Measurements from ENCODE around the gene GABRP. TPM values are rescaled to one million over a fixed set of nuclear protein-coding genes. Genes with fewer than 3 reads are reported as not detected.
"Not testable (repeated sequence)": the region's sequence is repeated elsewhere in the genome, so short reads cannot be mapped to it uniquely, and the experiment has no call there.

GABRP gene
- polyA plus RNA-seq, 3 donors: not detected

DNA sequence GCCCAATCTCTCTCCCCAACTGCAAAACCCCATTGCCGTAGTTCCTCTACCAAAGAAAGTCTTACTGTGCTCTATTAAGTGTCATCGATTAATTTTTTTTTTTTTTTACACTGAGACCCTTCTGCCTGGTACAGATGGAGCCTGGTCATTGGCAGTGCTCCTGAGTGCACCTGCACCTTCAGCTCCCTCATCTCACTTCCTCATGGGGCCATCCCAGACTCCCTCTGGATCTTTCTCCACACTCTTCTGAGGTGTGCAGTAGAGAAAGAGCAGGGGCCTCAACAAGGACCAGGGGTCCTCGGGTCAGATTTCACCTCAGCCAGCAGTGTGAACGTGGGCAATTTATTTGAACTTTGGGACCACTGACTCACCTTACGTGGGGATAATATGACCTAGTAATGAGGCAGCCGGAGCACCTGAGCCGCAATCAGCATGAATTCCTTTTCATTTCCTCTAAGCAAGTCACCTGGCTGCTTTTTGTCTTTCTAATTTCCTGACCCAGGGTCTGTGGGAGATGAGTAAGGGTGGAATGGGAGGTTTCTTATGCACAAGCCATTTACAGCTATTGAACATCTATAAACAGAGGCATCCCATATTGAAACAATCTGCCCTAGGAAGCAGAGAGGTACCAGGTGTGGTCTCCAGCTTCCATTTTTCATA lies 22.3 kb upstream of the GABRP start:
- Histone ChIP-seq H4K20me1 (ENCODE audit: insufficient read depth, low read length) (no peaks in the 10 kb centered on the region), H3K9me3 (replicated peaks in 1 of 2; ENCODE audit: control insufficient read depth in 1 of 2, insufficient read depth in 1 of 2, low read length in 2 of 2) (no peaks in the 10 kb centered on the region), H3K27me3 (ENCODE audit: control insufficient read depth in 2 of 2, insufficient read depth in 2 of 2, low read length in 2 of 2) (no peaks in the 10 kb centered on the region), H3K4me2 (replicated peaks; ENCODE audit: extremely low read depth, low read length, poor library complexity, severe bottlenecking) (no peak overlapping the region), H3K4me3 (replicated peaks in 1 of 3; ENCODE audit: low read depth in 2 of 3, low read length in 3 of 3) (no peak overlapping the region), H3K27ac (ENCODE audit: low read depth in 1 of 2, low read length in 2 of 2) (no peak overlapping the region), H3K9ac (ENCODE audit: insufficient read depth, low read length, poor library complexity, severe bottlenecking) (no peak overlapping the region), H3K36me3 (replicated peaks in 1 of 2; ENCODE audit: control insufficient read depth in 1 of 2, insufficient read depth in 2 of 2, low read length in 2 of 2) (no peaks in the 10 kb centered on the region), H2AFZ (ENCODE audit: insufficient read depth, low read depth, low read length, poor library complexity, severe bottlenecking) (no peak overlapping the region), H3K79me2 (ENCODE audit: insufficient read depth, low read length) (no peaks in the 10 kb centered on the region), H3K4me1 (ENCODE audit: control insufficient read depth in 1 of 2, insufficient read depth in 2 of 2, low read length in 2 of 2) (no peaks in the 10 kb centered on the region)
- Mint-ChIP-seq H3K27ac (no peak overlapping the region), H3K4me3 (no peak overlapping the region), H3K36me3 (no peaks in the 10 kb centered on the region), H3K4me1 (peaks cover 3% of the 10 kb centered on the region), H3K9me3 (peaks cover 0 to 2% (median 0%) of the 10 kb centered on the region in 7 donors), H3K27me3 (ENCODE audit: low read depth in 3 of 3) (peaks cover 5 to 7% (median 6%) of the 10 kb centered on the region in 3 donors)
- intact Hi-C loops (cut with micrococcal nuclease): no loop called here
- DNase-seq: no peak
- no peak for TF ChIP-seq CTCF (IDR thresholded peaks at IDR 0.05)
- WGBS (ENCODE audit: insufficient coverage): 93% methylated on average over 4 of the region's 7 CpGs

DNA sequence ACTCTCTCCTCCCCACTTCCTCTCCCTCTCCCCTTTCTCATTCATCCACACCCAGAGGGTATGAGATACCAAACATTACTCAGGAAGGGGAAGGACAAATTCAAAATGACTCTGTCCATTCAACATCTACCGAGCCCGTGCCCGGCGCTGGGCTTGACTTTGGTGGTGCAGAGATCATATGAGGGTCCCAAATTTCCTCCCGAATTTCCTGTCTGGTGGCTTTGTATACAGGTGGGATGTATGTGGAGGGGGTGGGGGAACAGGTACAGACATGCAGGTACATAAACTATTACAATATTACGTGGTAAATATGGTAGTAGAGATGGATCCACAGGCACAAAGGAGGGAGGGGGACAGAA lies 21.8 kb upstream of the GABRP start:
- H4K20me1 ChIP-seq (ENCODE audit: insufficient read depth, low read length): no peaks in the 10 kb centered on the region
- no peak for DNase-seq
- H2AFZ ChIP-seq (ENCODE audit: insufficient read depth, low read depth, low read length, poor library complexity, severe bottlenecking): no peak overlapping the region
- Mint-ChIP-seq H3K9me3 (peaks cover 0 to 1% (median 0%) of the 10 kb centered on the region in 7 donors), H3K4me3 (no peak overlapping the region), H3K36me3 (no peaks in the 10 kb centered on the region), H3K27ac (no peak overlapping the region), H3K27me3 (ENCODE audit: low read depth in 3 of 3) (peaks cover 3 to 6% (median 5%) of the 10 kb centered on the region in 3 donors), H3K4me1 (no peaks in the 10 kb centered on the region)
- intact Hi-C loops (cut with micrococcal nuclease): no loop called here
- H3K27me3 ChIP-seq (ENCODE audit: control insufficient read depth in 2 of 2, insufficient read depth in 2 of 2, low read length in 2 of 2): no peaks in the 10 kb centered on the region
- H3K4me3 ChIP-seq (replicated peaks in 1 of 3; ENCODE audit: low read depth in 2 of 3, low read length in 3 of 3): no peak overlapping the region
- H3K4me2 ChIP-seq (replicated peaks; ENCODE audit: extremely low read depth, low read length, poor library complexity, severe bottlenecking): no peak overlapping the region
- no peaks in the 10 kb centered on the region for H3K79me2 ChIP-seq (ENCODE audit: insufficient read depth, low read length)
- WGBS (ENCODE audit: insufficient coverage): 100% methylated on average over 1 of the region's 6 CpGs
- H3K27ac ChIP-seq (ENCODE audit: low read depth in 1 of 2, low read length in 2 of 2): no peak overlapping the region
- H3K9me3 ChIP-seq (replicated peaks in 1 of 2; ENCODE audit: control insufficient read depth in 1 of 2, insufficient read depth in 1 of 2, low read length in 2 of 2): no peaks in the 10 kb centered on the region
- no peak overlapping the region for H3K9ac ChIP-seq (ENCODE audit: insufficient read depth, low read length, poor library complexity, severe bottlenecking)
- TF ChIP-seq CTCF (IDR thresholded peaks at IDR 0.05): no peak
- no peaks in the 10 kb centered on the region for H3K4me1 ChIP-seq (ENCODE audit: control insufficient read depth in 1 of 2, insufficient read depth in 2 of 2, low read length in 2 of 2)
- H3K36me3 ChIP-seq (replicated peaks in 1 of 2; ENCODE audit: control insufficient read depth in 1 of 2, insufficient read depth in 2 of 2, low read length in 2 of 2): no peaks in the 10 kb centered on the region

DNA sequence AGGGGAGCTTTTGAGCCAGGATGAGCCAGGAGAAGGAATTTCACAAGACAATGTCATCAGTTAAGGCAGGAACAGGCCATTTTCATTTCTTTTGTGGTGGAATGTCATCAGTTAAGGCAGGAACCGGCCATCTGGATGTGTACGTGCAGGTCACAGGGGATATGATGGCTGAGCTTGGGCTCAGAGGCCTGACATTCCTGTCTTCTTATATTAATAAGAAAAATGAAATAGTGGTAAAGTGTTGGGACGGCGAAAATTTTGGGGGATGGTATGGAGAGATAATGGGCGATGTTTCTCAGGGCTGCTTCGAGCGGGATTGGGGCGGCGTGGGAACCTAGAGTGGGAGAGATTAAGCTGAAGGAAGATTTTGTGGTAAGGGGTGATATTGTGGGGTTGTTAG lies 21.2 kb upstream of the GABRP start:
- H4K20me1 ChIP-seq (ENCODE audit: insufficient read depth, low read length); H2AFZ ChIP-seq (ENCODE audit: insufficient read depth, low read depth, low read length, poor library complexity, severe bottlenecking); H3K27me3 Mint-ChIP-seq (ENCODE audit: low read depth in 3 of 3); H3K4me1 Mint-ChIP-seq; H3K4me3 ChIP-seq (replicated peaks in 1 of 3; ENCODE audit: low read depth in 2 of 3, low read length in 3 of 3); H3K27ac ChIP-seq (ENCODE audit: low read depth in 1 of 2, low read length in 2 of 2); H3K9ac ChIP-seq (ENCODE audit: insufficient read depth, low read length, poor library complexity, severe bottlenecking); H3K4me2 ChIP-seq (replicated peaks; ENCODE audit: extremely low read depth, low read length, poor library complexity, severe bottlenecking); H3K79me2 ChIP-seq (ENCODE audit: insufficient read depth, low read length); H3K36me3 ChIP-seq (replicated peaks in 1 of 2; ENCODE audit: control insufficient read depth in 1 of 2, insufficient read depth in 2 of 2, low read length in 2 of 2); H3K36me3 Mint-ChIP-seq; H3K4me1 ChIP-seq (ENCODE audit: control insufficient read depth in 1 of 2, insufficient read depth in 2 of 2, low read length in 2 of 2); H3K27ac Mint-ChIP-seq; H3K4me3 Mint-ChIP-seq; intact Hi-C loops (cut with micrococcal nuclease); H3K27me3 ChIP-seq (ENCODE audit: control insufficient read depth in 2 of 2, insufficient read depth in 2 of 2, low read length in 2 of 2); H3K9me3 ChIP-seq (replicated peaks in 1 of 2; ENCODE audit: control insufficient read depth in 1 of 2, insufficient read depth in 1 of 2, low read length in 2 of 2); DNase-seq; H3K9me3 Mint-ChIP-seq: not testable (repeated sequence)
- WGBS (ENCODE audit: insufficient coverage): no CpG with 5 or more reads among the region's 9 CpGs

Measured in CD14-positive monocyte (primary cell).